Smooth muscle cell (in vitro differentiated cells): ENCODE results near the gene DKK1. TPM values are rescaled to one million over a fixed set of nuclear protein-coding genes. Genes with fewer than 3 reads are reported as not detected.
"Not testable (repeated sequence)": the region's sequence is repeated elsewhere in the genome, so short reads cannot be mapped to it uniquely, and the experiment has no call there.

Source experiments
- DNase-seq: peaks from one replicate; lab custom pipeline; 2025; ENCODE audit not compliant: unreplicated experiment; lab: John Stamatoyannopoulos, UW
- H2AFZ ChIP-seq: fragments of 200-600 bp; sonication (generic); 2 replicates; pipeline ENCODE4 v1.6.0; 2016; ENCODE audit warnings: antibody characterized with exemption, low read depth, mild to moderate bottlenecking
- H3F3A ChIP-seq: fragments of 200-600 bp; sonication (generic); 2 replicates; pipeline ENCODE4 v1.6.0; 2017; ENCODE audit warnings: antibody characterized with exemption, low read depth
- H3K27ac ChIP-seq: fragments of 200-600 bp; sonication (generic); 2 replicates; pipeline ENCODE4 v1.5.1; 2016; ENCODE audit warnings: low read depth, mild to moderate bottlenecking
- H3K27me3 ChIP-seq: fragments of 200-600 bp; sonication (generic); 2 replicates; pipeline ENCODE4 v1.6.1; 2016; ENCODE audit warnings: low read depth, mild to moderate bottlenecking
- H3K36me3 ChIP-seq: fragments of 200-600 bp; sonication (generic); 2 replicates; pipeline ENCODE4 v1.5.1; 2016; ENCODE audit warnings: low read depth
- H3K4me1 ChIP-seq: fragments of 200-600 bp; sonication (generic); 2 replicates; pipeline ENCODE4 v1.5.1; 2016; ENCODE audit warnings: low read depth
- H3K4me2 ChIP-seq: fragments of 200-600 bp; sonication (generic); 2 replicates; pipeline ENCODE4 v1.6.0; 2016; ENCODE audit warnings: mild to moderate bottlenecking
- H3K4me3 ChIP-seq: fragments of 200-600 bp; sonication (generic); 2 replicates; pipeline ENCODE4 v1.5.1; 2016; ENCODE audit warnings: mild to moderate bottlenecking
- H3K79me2 ChIP-seq: fragments of 200-600 bp; sonication (generic); 2 replicates; pipeline ENCODE4 v1.6.0; 2016; ENCODE audit warnings: low read depth, mild to moderate bottlenecking
- H3K9ac ChIP-seq: fragments of 200-600 bp; sonication (generic); 2 replicates; pipeline ENCODE4 v1.6.0; 2016; ENCODE audit warnings: low read depth
- H3K9me3 ChIP-seq: fragments of 200-600 bp; sonication (generic); replicated peaks from 2 replicates; pipeline ENCODE4 v1.5.1; 2016; ENCODE audit warnings: low read depth
- H4K20me1 ChIP-seq: fragments of 200-600 bp; sonication (generic); 2 replicates; pipeline ENCODE4 v1.6.0; 2016; ENCODE audit warnings: low read depth
- WGBS: methylation state at CpG from one replicate; pipeline ENCODE4 v1.1.7; 2016; ENCODE audit warnings: low lambda C conversion rate; 5-methylcytosine and 5-hydroxymethylcytosine counted together
- polyA plus RNA-seq: library from polyadenylated mRNA; unstranded; fragments of >200 nt; fragmentation: Nextera tagmentation; extraction: Ambion mirVana; gene quantifications from 2 replicates; pipeline ENCODE4 v1.2.1, GENCODE V29; 2016
- total RNA-seq: library from RNA; depleted of rRNA; stranded (reverse); fragments of >200 nt; gene quantifications from 2 replicates; pipeline ENCODE4 v1.2.3, GENCODE V29; 2014
- TF ChIP-seq, protein P1 (sequence below): fragments of 200-600 bp; sonication (generic); IDR thresholded peaks from 2 replicates; pipeline ENCODE4 v1.5.1; 2017; ENCODE audit warnings: borderline replicate concordance, mild to moderate bottlenecking, antibody characterized with exemption; ENCODE audit not compliant: insufficient read depth, poor library complexity, severe bottlenecking

Gene DKK1
- total and polyA plus RNA-seq, 2 experiments from 2014 or later: 59.5 to 76.6 TPM

DNA sequence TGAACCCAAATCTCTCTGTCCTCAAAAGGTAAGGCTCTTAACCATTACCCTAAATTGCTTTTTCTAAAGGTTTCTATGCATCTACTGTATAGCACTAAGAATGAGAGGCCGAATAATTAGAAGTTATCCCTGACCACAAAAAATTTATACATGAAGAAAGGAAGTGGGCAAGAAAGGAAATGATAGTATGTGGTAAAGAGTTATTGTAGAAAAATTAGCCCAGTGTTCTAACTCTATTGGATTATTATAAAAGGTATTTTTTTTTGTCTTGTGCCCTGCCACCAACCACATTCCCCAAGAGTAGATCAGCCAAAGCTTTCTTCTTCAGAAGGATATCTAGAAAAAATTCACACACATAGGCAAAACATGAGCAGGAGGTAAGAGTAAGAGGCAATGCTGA is 45.4 kb downstream of the DKK1 start:
- H3K4me3 ChIP-seq: no peak overlapping the region
- no peaks in the 10 kb centered on the region for H3K36me3 ChIP-seq
- no peaks in the 10 kb centered on the region for H3K27me3 ChIP-seq
- no peak overlapping the region for H3K9ac ChIP-seq
- no peak for DNase-seq
- H4K20me1 ChIP-seq: no peaks in the 10 kb centered on the region
- WGBS: 76% methylated on average over 1 of the region's 1 CpG
- TF ChIP-seq, protein P1, sequence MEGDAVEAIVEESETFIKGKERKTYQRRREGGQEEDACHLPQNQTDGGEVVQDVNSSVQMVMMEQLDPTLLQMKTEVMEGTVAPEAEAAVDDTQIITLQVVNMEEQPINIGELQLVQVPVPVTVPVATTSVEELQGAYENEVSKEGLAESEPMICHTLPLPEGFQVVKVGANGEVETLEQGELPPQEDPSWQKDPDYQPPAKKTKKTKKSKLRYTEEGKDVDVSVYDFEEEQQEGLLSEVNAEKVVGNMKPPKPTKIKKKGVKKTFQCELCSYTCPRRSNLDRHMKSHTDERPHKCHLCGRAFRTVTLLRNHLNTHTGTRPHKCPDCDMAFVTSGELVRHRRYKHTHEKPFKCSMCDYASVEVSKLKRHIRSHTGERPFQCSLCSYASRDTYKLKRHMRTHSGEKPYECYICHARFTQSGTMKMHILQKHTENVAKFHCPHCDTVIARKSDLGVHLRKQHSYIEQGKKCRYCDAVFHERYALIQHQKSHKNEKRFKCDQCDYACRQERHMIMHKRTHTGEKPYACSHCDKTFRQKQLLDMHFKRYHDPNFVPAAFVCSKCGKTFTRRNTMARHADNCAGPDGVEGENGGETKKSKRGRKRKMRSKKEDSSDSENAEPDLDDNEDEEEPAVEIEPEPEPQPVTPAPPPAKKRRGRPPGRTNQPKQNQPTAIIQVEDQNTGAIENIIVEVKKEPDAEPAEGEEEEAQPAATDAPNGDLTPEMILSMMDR: no peak
- H3K4me1 ChIP-seq: peaks cover 22% of the 10 kb centered on the region
- H3F3A ChIP-seq: no peaks in the 10 kb centered on the region
- H3K79me2 ChIP-seq: no peaks in the 10 kb centered on the region
- H3K4me2 ChIP-seq: no peak overlapping the region
- no peak overlapping the region for H2AFZ ChIP-seq
- no peaks in the 10 kb centered on the region for H3K9me3 ChIP-seq
- H3K27ac ChIP-seq: no peak overlapping the region

DNA sequence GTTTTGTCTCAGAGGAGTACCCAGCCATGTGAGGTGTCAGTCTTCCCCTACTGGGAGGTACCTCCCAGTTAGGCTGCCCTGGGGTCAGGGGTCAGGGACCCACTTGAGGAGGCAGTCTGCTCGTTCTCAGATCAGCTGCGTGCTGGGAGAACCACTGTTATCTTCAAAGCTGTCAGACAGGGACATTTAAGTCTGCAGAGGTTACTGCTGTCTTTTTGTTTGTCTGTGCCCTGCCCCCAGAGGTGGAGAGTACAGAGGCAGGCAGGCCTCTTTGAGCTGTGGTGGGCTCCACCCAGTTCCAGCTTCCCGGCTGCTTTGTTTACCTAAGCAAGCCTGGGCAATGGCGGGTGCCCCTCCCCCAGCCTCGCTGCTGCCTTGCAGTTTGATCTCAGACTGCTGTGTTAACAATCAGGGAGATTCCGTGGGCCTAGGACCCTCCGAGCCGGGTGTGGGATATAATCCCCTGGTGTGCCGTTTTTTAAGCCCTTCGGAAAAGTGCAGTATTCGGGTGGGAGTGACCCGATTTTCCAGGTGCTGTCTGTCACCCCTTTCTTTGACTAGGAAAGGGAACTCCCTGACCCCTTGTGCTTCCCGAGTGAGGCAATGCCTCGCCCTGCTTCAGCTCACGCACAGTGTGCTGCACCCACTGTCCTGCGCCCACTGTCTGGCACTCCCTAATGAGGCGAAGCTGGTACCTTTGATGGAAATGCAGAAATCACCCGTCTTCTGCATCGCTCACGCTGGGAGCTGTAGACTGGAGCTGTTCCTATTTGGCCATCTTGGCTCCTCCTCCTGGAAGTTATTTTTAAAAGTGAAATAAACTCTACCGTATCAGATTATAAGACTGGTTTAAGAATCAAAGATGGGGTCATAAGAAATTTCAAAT is 51.7 kb downstream of the DKK1 start:
- H3K4me2 ChIP-seq, H3K9ac ChIP-seq, H3K79me2 ChIP-seq, H4K20me1 ChIP-seq, DNase-seq, H2AFZ ChIP-seq, H3F3A ChIP-seq, H3K9me3 ChIP-seq, H3K27ac ChIP-seq, H3K4me1 ChIP-seq, H3K36me3 ChIP-seq, H3K27me3 ChIP-seq, H3K4me3 ChIP-seq: not testable (repeated sequence)
- WGBS: 96% methylated on average over 21 of the region's 21 CpGs
